Measurements from ENCODE around the gene RND3.

DNA sequence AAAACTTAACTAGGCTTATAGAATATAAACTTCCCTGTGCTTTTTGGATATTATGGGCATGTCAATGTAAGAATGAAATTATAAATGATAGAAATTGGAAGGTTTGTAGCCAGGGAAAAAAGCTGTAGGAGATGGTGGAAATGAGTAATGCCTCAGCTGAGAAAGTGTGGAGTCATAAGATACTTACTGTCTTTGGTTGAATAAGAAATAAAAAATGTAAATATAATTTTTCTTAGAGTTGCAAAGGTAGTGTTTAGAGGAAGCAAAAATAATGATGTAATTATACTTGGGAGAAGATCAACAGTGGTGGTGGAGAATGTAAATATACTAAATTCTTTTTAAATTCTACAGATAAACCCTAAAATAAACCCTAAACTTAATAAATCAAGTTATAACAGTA is 26.2 kb upstream of the RND3 start:
- TF ChIP-seq, protein P1, sequence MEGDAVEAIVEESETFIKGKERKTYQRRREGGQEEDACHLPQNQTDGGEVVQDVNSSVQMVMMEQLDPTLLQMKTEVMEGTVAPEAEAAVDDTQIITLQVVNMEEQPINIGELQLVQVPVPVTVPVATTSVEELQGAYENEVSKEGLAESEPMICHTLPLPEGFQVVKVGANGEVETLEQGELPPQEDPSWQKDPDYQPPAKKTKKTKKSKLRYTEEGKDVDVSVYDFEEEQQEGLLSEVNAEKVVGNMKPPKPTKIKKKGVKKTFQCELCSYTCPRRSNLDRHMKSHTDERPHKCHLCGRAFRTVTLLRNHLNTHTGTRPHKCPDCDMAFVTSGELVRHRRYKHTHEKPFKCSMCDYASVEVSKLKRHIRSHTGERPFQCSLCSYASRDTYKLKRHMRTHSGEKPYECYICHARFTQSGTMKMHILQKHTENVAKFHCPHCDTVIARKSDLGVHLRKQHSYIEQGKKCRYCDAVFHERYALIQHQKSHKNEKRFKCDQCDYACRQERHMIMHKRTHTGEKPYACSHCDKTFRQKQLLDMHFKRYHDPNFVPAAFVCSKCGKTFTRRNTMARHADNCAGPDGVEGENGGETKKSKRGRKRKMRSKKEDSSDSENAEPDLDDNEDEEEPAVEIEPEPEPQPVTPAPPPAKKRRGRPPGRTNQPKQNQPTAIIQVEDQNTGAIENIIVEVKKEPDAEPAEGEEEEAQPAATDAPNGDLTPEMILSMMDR (IDR thresholded peaks at IDR 0.05), result no peak
- TF ChIP-seq HOXB13 (CRISPR knock-in tag; IDR thresholded peaks at IDR 0.05; ENCODE audit: low read depth), result no peak
